Measurements from ENCODE around the gene ADORA1.

DNA sequence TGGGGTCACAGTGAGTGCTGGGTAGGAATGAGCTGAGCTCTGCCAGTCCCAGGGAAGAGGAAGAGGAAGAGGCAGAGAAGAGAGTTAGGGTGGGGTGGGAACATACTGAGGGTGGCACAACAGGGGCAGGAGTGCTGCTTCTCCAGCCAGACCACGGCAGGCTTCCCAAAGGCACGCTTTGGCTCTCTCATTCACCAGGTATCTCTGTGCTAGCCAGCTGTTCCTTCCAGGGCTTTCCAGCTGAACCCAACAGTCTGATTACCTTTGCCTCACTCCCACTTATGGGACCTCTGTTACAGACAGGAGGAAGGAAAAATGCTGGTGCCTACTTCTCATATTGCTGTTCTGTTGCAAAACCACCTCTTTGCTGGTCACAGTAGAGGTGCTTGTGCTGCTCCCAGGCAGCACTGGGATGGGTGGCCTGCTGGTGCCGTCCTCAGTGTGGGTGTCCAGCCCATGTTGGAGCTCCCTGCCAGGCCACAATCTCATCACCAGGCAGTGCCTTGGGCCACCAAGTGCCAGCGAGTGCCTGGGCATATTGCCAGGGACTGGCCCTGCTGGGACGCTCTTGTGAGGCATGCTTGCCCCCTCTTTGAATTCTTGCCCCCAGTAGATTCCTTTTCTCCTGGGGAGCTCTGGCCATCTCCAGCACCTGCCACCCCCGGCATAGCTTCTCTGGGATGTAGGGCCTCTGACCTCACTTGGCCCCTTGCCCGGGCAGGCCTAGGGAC lies 2.1 kb downstream of the ADORA1 start:
- TF ChIP-seq CTCF (IDR thresholded peaks at IDR 0.05) (no peak), POLR2A (IDR thresholded peaks at IDR 0.05) (no peak)

Data from Peyer's patch (tissue), 4 donors.